H1 (cell line): ENCODE measurements around the gene UBQLN1. TPM values are rescaled to one million over a fixed set of nuclear protein-coding genes. Genes with fewer than 3 reads are reported as not detected.

ENCODE experiments used
- CTCF ChIA-PET: fragments of 300-600 bp; sonication (Branson Sonifier 250); formaldehyde crosslinking; loops from one replicate; lab custom pipeline; 2021; ENCODE audit not compliant: partially characterized antibody; lab: Charles Lee
- POLR2A ChIA-PET: fragments of 300-600 bp; sonication (Branson Sonifier 250); formaldehyde crosslinking; loops from one replicate; lab custom pipeline; 2021; ENCODE audit warnings: inconsistent platforms; ENCODE audit not compliant: partially characterized antibody; lab: Charles Lee
- DNase-seq, 2 experiments: peaks; one replicate each; pipeline versions ENCODE4 v3.0.0 to v3.0.0-alpha.2; 2010 to 2022; ENCODE audit warnings: low spot score in 2 of 2, low read depth in 1 of 2, mixed read lengths in 1 of 2
- FAIRE-seq: peaks from 2 replicates; lab custom pipeline; 2011; peaks lifted over from hg19 to GRCh38; lab: Jason Lieb, UNC
- H2AFZ ChIP-seq: 2 replicates; pipeline ENCODE4 v1.8.1; 2012; ENCODE audit warnings: low read length, inconsistent platforms
- H2AK5ac ChIP-seq: 2 replicates; pipeline ENCODE4 v1.6.1; 2013; ENCODE audit warnings: low read depth, low read length
- H2BK120ac ChIP-seq: replicated peaks from 2 replicates; pipeline ENCODE3; 2013; ENCODE audit warnings: low read depth, low read length, inconsistent platforms
- H2BK12ac ChIP-seq: 2 replicates; pipeline ENCODE4 v1.6.1; 2013; ENCODE audit warnings: low read depth, low read length
- H2BK15ac ChIP-seq: 2 replicates; pipeline ENCODE4 v1.6.1; 2013; ENCODE audit warnings: low read length
- H2BK20ac ChIP-seq: 2 replicates; pipeline ENCODE4 v1.6.1; 2013; ENCODE audit warnings: low read length
- H2BK5ac ChIP-seq: 2 replicates; pipeline ENCODE4 v1.6.1; 2013; ENCODE audit warnings: low read depth, low read length
- H3K14ac ChIP-seq: 2 replicates; pipeline ENCODE4 v1.6.1; 2013; ENCODE audit warnings: inconsistent platforms; ENCODE audit not compliant: insufficient read length
- H3K18ac ChIP-seq: 2 replicates; pipeline ENCODE4 v1.6.1; 2013; ENCODE audit warnings: low read length; ENCODE audit errors: extremely low read depth
- H3K23ac ChIP-seq: 2 replicates; pipeline ENCODE4 v1.6.1; 2013; ENCODE audit warnings: inconsistent platforms; ENCODE audit not compliant: insufficient read length
- H3K23me2 ChIP-seq: 2 replicates; pipeline ENCODE4 v1.6.1; 2013; ENCODE audit warnings: low read depth, low read length
- H3K27ac ChIP-seq: 2 replicates; pipeline ENCODE4 v1.6.1; 2011; ENCODE audit warnings: low read depth, low read length, inconsistent platforms
- H3K27me3 ChIP-seq, 4 experiments: replicated peaks in 1 of 4; 1 replicate in 1 of 4; 2 replicates in 3 of 4; pipeline versions ENCODE4 v1.6.1 to v1.8.1; 2011 to 2013; ENCODE audit warnings: low read length in 3 of 4, mild to moderate bottlenecking in 3 of 4, inconsistent platforms in 2 of 4, mixed read lengths in 2 of 4, moderate library complexity in 1 of 4; ENCODE audit not compliant: control insufficient read depth in 3 of 4, insufficient read depth in 3 of 4; ENCODE audit errors: extremely low read depth in 1 of 4
- H3K36me3 ChIP-seq, 4 experiments: 2 replicates each; pipeline versions ENCODE4 v1.6.1 to v1.8.1; 2011 to 2013; ENCODE audit warnings: mild to moderate bottlenecking in 4 of 4, low read length in 3 of 4, moderate library complexity in 2 of 4, control low read depth in 1 of 4, inconsistent platforms in 1 of 4; ENCODE audit not compliant: insufficient read depth in 4 of 4, control insufficient read depth in 2 of 4
- H3K4ac ChIP-seq: replicated peaks from 2 replicates; pipeline ENCODE3; 2013; ENCODE audit warnings: low read length, low read depth, mixed read lengths, inconsistent platforms; ENCODE audit not compliant: insufficient read length
- H3K4me1 ChIP-seq, 4 experiments: replicated peaks in 1 of 4; 1 replicate in 1 of 4; 2 replicates in 3 of 4; pipeline versions ENCODE4 v1.6.1 to v1.8.1; 2011 to 2013; ENCODE audit warnings: low read length in 3 of 4, inconsistent platforms in 2 of 4, mixed read lengths in 1 of 4; ENCODE audit not compliant: insufficient read depth in 4 of 4, control insufficient read depth in 3 of 4
- H3K4me2 ChIP-seq, 2 experiments: 2 replicates each; pipeline versions ENCODE4 v1.6.1 to v1.8.1; 2011 to 2013; ENCODE audit warnings: low read depth in 2 of 2, low read length in 2 of 2, control low read depth in 1 of 2, inconsistent platforms in 1 of 2, mild to moderate bottlenecking in 1 of 2; ENCODE audit not compliant: insufficient read depth in 1 of 2
- H3K4me3 ChIP-seq, 4 experiments: fragments of 200-600, 300-600 bp in 1 of 4; sonication (generic), shearing (Covaris generic), sonication (Bioruptor Twin) in 1 of 4; 2 replicates each; pipeline versions ENCODE4 v1.5.1 to v1.8.1; 2011 to 2016; ENCODE audit warnings: low read length in 4 of 4, low read depth in 3 of 4, control low read depth in 2 of 4, inconsistent platforms in 2 of 4, mild to moderate bottlenecking in 2 of 4, mixed read lengths in 1 of 4, moderate library complexity in 1 of 4; ENCODE audit not compliant: insufficient read depth in 2 of 4; ENCODE audit errors: extremely low read depth in 1 of 4
- H3K56ac ChIP-seq: replicated peaks from 2 replicates; pipeline ENCODE3; 2013; ENCODE audit warnings: low read depth, mild to moderate bottlenecking, mixed read lengths, low read length, inconsistent platforms; ENCODE audit not compliant: insufficient read length
- H3K79me1 ChIP-seq: 2 replicates; pipeline ENCODE4 v1.6.1; 2013; ENCODE audit warnings: low read depth, low read length, control low read depth
- H3K79me2 ChIP-seq, 2 experiments: 2 replicates each; pipeline versions ENCODE4 v1.6.1 to v1.8.1; 2012 to 2013; ENCODE audit warnings: low read length in 2 of 2, mild to moderate bottlenecking in 2 of 2, inconsistent platforms in 1 of 2; ENCODE audit not compliant: insufficient read depth in 2 of 2, control insufficient read depth in 1 of 2
- H3K9ac ChIP-seq, 4 experiments: replicated peaks in 1 of 4; 1 replicate in 1 of 4; 2 replicates in 3 of 4; pipeline versions ENCODE4 v1.6.1 to v1.8.1; 2011 to 2013; ENCODE audit warnings: low read depth in 3 of 4, low read length in 3 of 4, control low read depth in 2 of 4, mild to moderate bottlenecking in 2 of 4, moderate library complexity in 2 of 4, inconsistent platforms in 1 of 4; ENCODE audit errors: extremely low read depth in 1 of 4
- H3K9me3 ChIP-seq, 2 experiments: 2 replicates each; pipeline versions ENCODE4 v1.6.1 to v1.8.1; 2012 to 2013; ENCODE audit warnings: mild to moderate bottlenecking in 2 of 2, moderate library complexity in 2 of 2, control low read depth in 1 of 2, inconsistent platforms in 1 of 2, low read depth in 1 of 2, low read length in 1 of 2, mixed read lengths in 1 of 2; ENCODE audit not compliant: insufficient read depth in 2 of 2
- H4K20me1 ChIP-seq, 2 experiments: replicated peaks in 1 of 2; 2 replicates each; pipeline versions ENCODE3 to v1.8.1; 2011 to 2013; ENCODE audit warnings: inconsistent platforms in 2 of 2, low read length in 2 of 2, mild to moderate bottlenecking in 1 of 2; ENCODE audit not compliant: insufficient read depth in 2 of 2, control insufficient read depth in 1 of 2
- H4K5ac ChIP-seq: 2 replicates; pipeline ENCODE4 v1.6.1; 2013; ENCODE audit warnings: low read length, low read depth, mixed read lengths, inconsistent platforms; ENCODE audit not compliant: insufficient read length
- H4K8ac ChIP-seq: 2 replicates; pipeline ENCODE4 v1.8.0; 2013; ENCODE audit warnings: mild to moderate bottlenecking, moderate library complexity, low read length, inconsistent platforms; ENCODE audit not compliant: insufficient read depth; ENCODE audit errors: extremely low read depth
- H4K91ac ChIP-seq: replicated peaks from 2 replicates; pipeline ENCODE3; 2013; ENCODE audit warnings: low read length, mixed read lengths, inconsistent platforms; ENCODE audit not compliant: insufficient read length
- ASH2L ChIP-seq: fragments of 200-600, 300-600 bp; sonication (generic); IDR thresholded peaks from one replicate; pipeline ENCODE4 v1.7.1; 2017; ENCODE audit warnings: low read length
- GABPA ChIP-seq: IDR thresholded peaks from 2 replicates; pipeline ENCODE4 v1.6.1; 2011; ENCODE audit warnings: mild to moderate bottlenecking, low read length, moderate library complexity, borderline replicate concordance; ENCODE audit not compliant: insufficient read depth
- KDM5A ChIP-seq: fragments of 200-600 bp; IDR thresholded peaks from 2 replicates; pipeline ENCODE4 v1.7.1; 2012; ENCODE audit warnings: mild to moderate bottlenecking, low read length, inconsistent platforms, mixed read lengths
- RBBP5 ChIP-seq: IDR thresholded peaks from 2 replicates; pipeline ENCODE4 v1.7.1; 2012; ENCODE audit warnings: low read depth, mild to moderate bottlenecking, inconsistent platforms, low read length, moderate library complexity, borderline replicate concordance
- SAP30 ChIP-seq: fragments of 300-600 bp; sonication (generic); IDR thresholded peaks from 2 replicates; pipeline ENCODE4 v1.7.1; 2012; ENCODE audit warnings: low read length, moderate library complexity, mild to moderate bottlenecking, inconsistent platforms; ENCODE audit not compliant: insufficient read depth, insufficient replicate concordance
- SP4 ChIP-seq: IDR thresholded peaks from 2 replicates; pipeline ENCODE4 v1.6.1; 2012; ENCODE audit warnings: low read length, inconsistent platforms
- SUZ12 ChIP-seq: fragments of 200-600 bp; sonication (generic); IDR thresholded peaks from 2 replicates; pipeline ENCODE4 v1.6.1; 2012; ENCODE audit warnings: mild to moderate bottlenecking, inconsistent platforms, low read length, moderate library complexity, mixed read lengths
- TAF1 ChIP-seq: IDR thresholded peaks from 2 replicates; pipeline ENCODE4 v1.6.1; 2011; ENCODE audit warnings: mild to moderate bottlenecking, low read depth, low read length
- TAF7 ChIP-seq: optimal IDR thresholded peaks from 2 replicates; pipeline ENCODE3; 2011; ENCODE audit warnings: low read depth, mild to moderate bottlenecking, inconsistent platforms, low read length, moderate library complexity, borderline replicate concordance
- WGBS, 2 experiments: shearing (Covaris generic) in 1 of 2; methylation state at CpG; one replicate each; pipeline versions ENCODE4 v1.1.6 to v1.1.7; 2013 to 2015; ENCODE audit warnings: low lambda C conversion rate in 2 of 2, mixed read lengths in 2 of 2, inconsistent platforms in 1 of 2, low coverage in 1 of 2, missing lambda C conversion rate in 1 of 2; ENCODE audit not compliant: insufficient replicate concordance in 2 of 2, insufficient coverage in 1 of 2, insufficient read length in 1 of 2; ENCODE audit errors: extremely low coverage in 1 of 2, missing lambda C conversion rate in 1 of 2; 5-methylcytosine and 5-hydroxymethylcytosine counted together
- polyA plus RNA-seq, 7 experiments: library from polyadenylated mRNA; depleted of rRNA in 3 of 7; stranded (reverse) in 5 of 7; unstranded in 2 of 7; fragments of >200 nt in 5 of 7; fragments of 200-250 nt in 2 of 7; gene quantifications; 1 replicate in 5 of 7; 2 replicates in 1 of 7; 4 replicates in 1 of 7; pipeline versions ENCODE4 v1.2.1 to v1.2.3, GENCODE V29; 2011 to 2013; ENCODE audit warnings: missing spikeins in 2 of 7, mixed read lengths in 2 of 7
- total RNA-seq: library from RNA; stranded (reverse); fragmentation: NEBNext Ultra II Directional; extraction: Animal tissue kit (Norgen Biotek cat#: 25700); gene quantifications from 2 replicates; pipeline ENCODE4 v1.2.1, GENCODE V29; 2021
- TF ChIP-seq, protein P1 (sequence below): IDR thresholded peaks from 2 replicates; pipeline ENCODE4 v1.6.1; 2011; ENCODE audit warnings: low read depth, mild to moderate bottlenecking, low read length; ENCODE audit not compliant: insufficient read depth

The UBQLN1 gene
- total and polyA plus RNA-seq, 2 of the 8 experiments (the other 6 are each of a cell fraction or from before 2014, with no cell fraction given), result 62.4 to 105 TPM

GRCh38 chr9:83677596-83677995 is 30.2 kb downstream of the UBQLN1 start:
- peaks cover 0 to 5% (median 1%) of the 10 kb centered on the region in 4 experiments; a peak in 2 of 7 replicates for H3K4me1 ChIP-seq
- no peak overlapping the region for H3K14ac ChIP-seq
- H3K9ac ChIP-seq, result no peak overlapping the region
- no peak overlapping the region for H3K23ac ChIP-seq
- H2AFZ ChIP-seq, result no peak overlapping the region
- no peak overlapping the region for H2BK120ac ChIP-seq
- WGBS, 2 experiments, result 95% methylated on average over 3 of the region's 3 CpGs; no CpG with 5 or more reads in 1 of the 2 experiments
- H3K36me3 ChIP-seq, result peaks cover 7 to 63% (median 30%) of the 10 kb centered on the region in 4 experiments
- no peak overlapping the region; the same call in 1 of the 2 replicates for H4K8ac ChIP-seq
- H3K79me1 ChIP-seq, result no peaks in the 10 kb centered on the region; the same call in 1 of the 2 replicates
- H2BK5ac ChIP-seq, result no peak overlapping the region
- H4K91ac ChIP-seq, result no peak overlapping the region
- H2BK20ac ChIP-seq, result no peak overlapping the region
- H2BK15ac ChIP-seq, result no peak overlapping the region
- H3K4me3 ChIP-seq, result no peak overlapping the region
- ChIA-PET POLR2A (no interaction called here), CTCF (interaction anchor here (0.7 to 1.4 kb wide), 2 partner anchors 30 to 57 kb away, joined by 4 to 6 read pairs; partner anchors contain the start of gene UBQLN1)
- no peak overlapping the region for H3K4ac ChIP-seq
- no peaks in the 10 kb centered on the region for H3K23me2 ChIP-seq
- H3K18ac ChIP-seq, result no peak overlapping the region
- no peak overlapping the region for H2AK5ac ChIP-seq
- peaks cover 0 to 60% of the 10 kb centered on the region in 2 experiments; a peak in 2 of 4 replicates for H3K79me2 ChIP-seq
- DNase-seq (no peak), FAIRE-seq (no peak)
- peaks cover 4 to 6% of the 10 kb centered on the region in 2 experiments for H4K20me1 ChIP-seq
- no peak overlapping the region for H2BK12ac ChIP-seq
- H3K9me3 ChIP-seq, result no peaks in the 10 kb centered on the region
- no peak overlapping the region for H3K27ac ChIP-seq
- no peak overlapping the region for H3K56ac ChIP-seq
- no peaks in the 10 kb centered on the region for H3K27me3 ChIP-seq
- no peak overlapping the region for H3K4me2 ChIP-seq
- no peak overlapping the region for H4K5ac ChIP-seq
- TF ChIP-seq SUZ12 (no peak), RBBP5 (no peak), ASH2L (no peak), SAP30 (no peak), KDM5A (no peak), SP4 (no peak), TAF7 (no peak), GABPA (no peak), TAF1 (no peak)
- TF ChIP-seq, protein P1, sequence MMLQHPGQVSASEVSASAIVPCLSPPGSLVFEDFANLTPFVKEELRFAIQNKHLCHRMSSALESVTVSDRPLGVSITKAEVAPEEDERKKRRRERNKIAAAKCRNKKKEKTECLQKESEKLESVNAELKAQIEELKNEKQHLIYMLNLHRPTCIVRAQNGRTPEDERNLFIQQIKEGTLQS, result no peak
